AG04449 (cell line): ENCODE results near the gene GPR150.

Experiments used
- CTCF ChIA-PET: fragments of 350-600 bp; formaldehyde crosslinking; extraction: SDS; loops from one replicate; lab custom pipeline; 2021; ENCODE audit warnings: antibody characterized with exemption; lab: Yijun Ruan, JAX
- POLR2A ChIA-PET: fragments of 400-600, 350-600 bp; formaldehyde crosslinking; extraction: SDS; loops from one replicate; lab custom pipeline; 2020; ENCODE audit warnings: antibody characterized with exemption, inconsistent platforms; lab: Yijun Ruan, JAX
- DNase-seq: peaks from one replicate; pipeline ENCODE4 v3.0.0-alpha.2; 2010; ENCODE audit warnings: low read depth, low spot score
- H3K4me3 ChIP-seq: 2 replicates; pipeline ENCODE4 v1.5.1; 2011; ENCODE audit warnings: low read depth, mild to moderate bottlenecking, control low read depth, low read length
- TF ChIP-seq, protein P1 (sequence below): IDR thresholded peaks from one replicate; pipeline ENCODE4 v1.5.1; 2011; ENCODE audit warnings: mild to moderate bottlenecking, moderate library complexity, low read length, control low read depth, inconsistent platforms; ENCODE audit not compliant: insufficient read depth; ENCODE audit errors: missing control alignments

Gene GPR150

DNA sequence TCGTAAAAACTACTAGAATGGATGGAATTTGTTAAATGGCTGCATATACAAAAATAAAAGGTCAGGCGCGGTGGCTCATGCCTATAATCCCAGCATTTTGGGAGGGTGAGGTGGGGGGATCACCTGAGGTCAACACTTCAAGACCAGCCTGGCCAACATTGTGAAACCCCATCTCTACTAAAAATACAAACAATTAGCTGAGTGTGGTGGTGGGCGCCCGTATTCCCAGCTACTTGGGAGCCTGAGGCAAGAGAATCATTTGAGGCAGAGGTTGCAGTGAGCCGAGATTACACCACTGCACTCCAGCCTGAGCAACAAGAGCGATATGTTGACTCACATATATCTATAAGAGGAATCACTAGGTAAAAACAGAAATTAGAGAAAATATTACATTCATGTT is 9.3 kb upstream of the GPR150 start:
- TF ChIP-seq, protein P1, sequence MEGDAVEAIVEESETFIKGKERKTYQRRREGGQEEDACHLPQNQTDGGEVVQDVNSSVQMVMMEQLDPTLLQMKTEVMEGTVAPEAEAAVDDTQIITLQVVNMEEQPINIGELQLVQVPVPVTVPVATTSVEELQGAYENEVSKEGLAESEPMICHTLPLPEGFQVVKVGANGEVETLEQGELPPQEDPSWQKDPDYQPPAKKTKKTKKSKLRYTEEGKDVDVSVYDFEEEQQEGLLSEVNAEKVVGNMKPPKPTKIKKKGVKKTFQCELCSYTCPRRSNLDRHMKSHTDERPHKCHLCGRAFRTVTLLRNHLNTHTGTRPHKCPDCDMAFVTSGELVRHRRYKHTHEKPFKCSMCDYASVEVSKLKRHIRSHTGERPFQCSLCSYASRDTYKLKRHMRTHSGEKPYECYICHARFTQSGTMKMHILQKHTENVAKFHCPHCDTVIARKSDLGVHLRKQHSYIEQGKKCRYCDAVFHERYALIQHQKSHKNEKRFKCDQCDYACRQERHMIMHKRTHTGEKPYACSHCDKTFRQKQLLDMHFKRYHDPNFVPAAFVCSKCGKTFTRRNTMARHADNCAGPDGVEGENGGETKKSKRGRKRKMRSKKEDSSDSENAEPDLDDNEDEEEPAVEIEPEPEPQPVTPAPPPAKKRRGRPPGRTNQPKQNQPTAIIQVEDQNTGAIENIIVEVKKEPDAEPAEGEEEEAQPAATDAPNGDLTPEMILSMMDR: no peak
- H3K4me3 ChIP-seq: no peak overlapping the region
- POLR2A ChIA-PET: no interaction called here
- no peak for DNase-seq
- CTCF ChIA-PET: interaction anchor here (1.9 kb wide), 1 partner anchor 238 kb away, joined by 5 read pairs; no protein-coding TSS in a partner anchor

GRCh38 chr5:95611396-95611795 is 8.5 kb upstream of the GPR150 start:
- POLR2A ChIA-PET: no interaction called here
- no peak for DNase-seq
- CTCF ChIA-PET: interaction anchor here (1.9 kb wide), 1 partner anchor 238 kb away, joined by 5 read pairs; no protein-coding TSS in a partner anchor
- TF ChIP-seq, protein P1: no peak
- H3K4me3 ChIP-seq: no peak overlapping the region

DNA sequence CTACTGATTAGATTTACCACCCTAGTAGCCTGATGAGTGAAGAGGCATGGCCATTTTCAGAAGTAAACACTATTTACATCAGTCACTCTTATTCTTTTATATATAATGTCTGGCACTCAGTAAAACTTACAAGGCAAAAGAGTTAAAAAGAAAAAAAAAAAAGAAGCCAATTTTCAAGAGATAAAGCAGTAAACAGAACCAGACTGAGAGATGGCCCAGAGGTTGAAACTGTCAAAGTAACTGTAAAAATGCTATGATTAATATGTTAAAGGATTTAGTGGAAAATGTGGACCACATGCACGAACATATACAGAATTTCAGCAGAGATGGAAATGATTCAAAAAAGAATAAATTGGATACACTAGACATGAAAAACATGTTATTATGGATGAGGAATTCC is 6.4 kb upstream of the GPR150 start:
- DNase-seq: no peak
- TF ChIP-seq, protein P1: no peak
- no peak overlapping the region for H3K4me3 ChIP-seq
- POLR2A ChIA-PET: no interaction called here
- CTCF ChIA-PET: no interaction called here

GRCh38 chr5:95615164-95615467 is 4.8 kb upstream of the GPR150 start:
- ChIA-PET POLR2A (no interaction called here), CTCF (no interaction called here)
- DNase-seq: no peak
- TF ChIP-seq, protein P1: no peak
- no peak overlapping the region for H3K4me3 ChIP-seq

- CTCF ChIA-PET: no interaction called here
- POLR2A ChIA-PET: no interaction called here
These were observed 2.8 kb upstream of the GPR150 start for GRCh38 chr5:95617057-95617456.

GRCh38 chr5:95619096-95619495 is 791 bp upstream of the GPR150 start:
- CTCF ChIA-PET: no interaction called here
- POLR2A ChIA-PET: no interaction called here
- DNase-seq: no peak
- TF ChIP-seq, protein P1: no peak
- no peak overlapping the region for H3K4me3 ChIP-seq

More at GRCh38 chr5:95617057-95617456, 2.8 kb upstream of the GPR150 start:
- no peak overlapping the region for H3K4me3 ChIP-seq
- DNase-seq: no peak
- TF ChIP-seq, protein P1: no peak
